HepG2 (cell line): Measurements from ENCODE around the gene GALNT10.

Source experiments
- ZFAT ChIP-seq: sonication (generic); formaldehyde crosslinking; conservative IDR thresholded peaks from 2 replicates; pipeline ENCODE4 v1.8.1; 2023; ENCODE audit warnings: missing genetic modification reagents, inconsistent platforms
- ZNF782 ChIP-seq: sonication (generic); formaldehyde crosslinking; IDR thresholded peaks from 2 replicates; pipeline ENCODE4 v1.4.0; 2020; ENCODE audit warnings: missing genetic modification reagents, mild to moderate bottlenecking, borderline replicate concordance
- TF ChIP-seq, protein P1 (sequence below): sonication (generic); IDR thresholded peaks from 2 replicates; pipeline ENCODE4 v1.6.1; 2016; ENCODE audit warnings: low read depth, borderline replicate concordance
- TF ChIP-seq, protein P2 (sequence below): sonication (generic); formaldehyde crosslinking; IDR thresholded peaks from 2 replicates; pipeline ENCODE4 v1.8.1; 2023; ENCODE audit warnings: mild to moderate bottlenecking, missing genetic modification reagents, borderline replicate concordance
- TF ChIP-seq, protein P3 (sequence below): IDR thresholded peaks from 2 replicates; pipeline ENCODE4 v1.6.1; 2012; ENCODE audit warnings: inconsistent platforms

DNA sequence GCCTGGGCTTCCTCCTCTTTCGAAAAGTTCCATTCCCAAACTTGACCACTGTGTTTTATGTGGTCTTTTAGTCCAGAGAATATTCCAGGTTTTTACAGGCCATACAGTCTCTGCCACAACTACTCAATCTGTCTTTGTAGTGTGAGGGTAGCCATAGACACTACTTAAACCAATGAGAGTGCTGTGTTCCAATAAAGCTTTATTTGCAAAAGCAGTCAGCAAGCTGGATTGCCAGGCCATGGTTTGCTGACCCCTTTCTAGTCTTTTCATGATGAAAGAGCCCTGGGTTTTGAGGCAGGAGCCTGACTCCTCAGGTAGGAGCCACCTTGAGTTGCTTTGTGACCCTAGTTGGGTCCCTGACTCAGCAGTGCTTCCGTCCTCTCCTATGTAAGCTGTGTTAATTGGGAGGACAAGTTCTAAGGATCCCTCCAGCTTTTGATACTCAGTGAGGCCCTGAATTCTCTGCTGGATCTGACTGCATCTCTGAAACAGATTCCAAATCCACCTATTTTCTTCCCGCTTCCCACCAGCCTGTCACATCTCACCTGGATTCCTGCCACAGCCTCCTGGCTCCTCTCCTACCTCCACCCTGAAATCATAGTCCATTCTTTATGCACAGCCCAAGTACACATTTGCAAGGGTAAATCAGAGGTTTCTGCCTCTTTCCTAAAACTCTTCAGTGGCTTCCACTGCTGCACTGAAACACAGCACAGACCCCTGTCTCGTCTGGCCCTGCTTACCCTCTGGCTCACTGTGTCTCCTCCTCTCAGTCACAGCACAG is 13.5 kb downstream of the GALNT10 start:
- TF ChIP-seq, protein P1, sequence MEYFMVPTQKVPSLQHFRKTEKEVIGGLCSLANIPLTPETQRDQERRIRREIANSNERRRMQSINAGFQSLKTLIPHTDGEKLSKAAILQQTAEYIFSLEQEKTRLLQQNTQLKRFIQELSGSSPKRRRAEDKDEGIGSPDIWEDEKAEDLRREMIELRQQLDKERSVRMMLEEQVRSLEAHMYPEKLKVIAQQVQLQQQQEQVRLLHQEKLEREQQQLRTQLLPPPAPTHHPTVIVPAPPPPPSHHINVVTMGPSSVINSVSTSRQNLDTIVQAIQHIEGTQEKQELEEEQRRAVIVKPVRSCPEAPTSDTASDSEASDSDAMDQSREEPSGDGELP, result no peak
- TF ChIP-seq, protein P2, sequence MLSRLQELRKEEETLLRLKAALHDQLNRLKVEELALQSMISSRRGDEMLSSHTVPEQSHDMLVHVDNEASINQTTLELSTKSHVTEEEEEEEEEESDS (CRISPR knock-in tag), result no peak
- TF ChIP-seq ZFAT (CRISPR knock-in tag), result no peak
- no peak for TF ChIP-seq ZNF782
- TF ChIP-seq, protein P3, sequence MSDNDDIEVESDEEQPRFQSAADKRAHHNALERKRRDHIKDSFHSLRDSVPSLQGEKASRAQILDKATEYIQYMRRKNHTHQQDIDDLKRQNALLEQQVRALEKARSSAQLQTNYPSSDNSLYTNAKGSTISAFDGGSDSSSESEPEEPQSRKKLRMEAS, result no peak
